GM12878 (cell line): ENCODE data around the gene ACOT12. TPM values are rescaled to one million over a fixed set of nuclear protein-coding genes. Genes with fewer than 3 reads are reported as not detected.

Experiments used
- ATAC-seq: fragments of 200-7000 bp; cut with Tn5 transposase; 3 replicates; pipeline ENCODE4 v1.9.1; 2020; ENCODE audit warnings: mild to moderate bottlenecking, moderate library complexity
- BruUV-seq: library from RNA; stranded (reverse); fragments of 400-500 nt; replicated peaks from 2 replicates; lab custom pipeline; 2021; lab: Mats Ljungman, UMichigan
- CTCF ChIA-PET: fragments of 300-600 bp; sonication (Branson Sonifier 250); formaldehyde crosslinking; extraction: SDS; loops from one replicate; lab custom pipeline; 2021; ENCODE audit warnings: inconsistent platforms; lab: Yijun Ruan, JAX
- POLR2A ChIA-PET: fragments of 350-600 bp; formaldehyde crosslinking; extraction: SDS; loops from one replicate; lab custom pipeline; 2021; ENCODE audit warnings: inconsistent platforms; lab: Charles Lee
- RAD21 ChIA-PET: fragments of 300-600 bp; sonication (Branson Sonifier 250); formaldehyde crosslinking; loops from one replicate; lab custom pipeline; 2023; ENCODE audit warnings: antibody characterized with exemption; ENCODE audit not compliant: unreplicated experiment; lab: Charles Lee
- SMC1A ChIA-PET: fragments of 300-600 bp; sonication (Branson Sonifier 250); formaldehyde crosslinking; loops from one replicate; lab custom pipeline; 2023; ENCODE audit not compliant: unreplicated experiment, uncharacterized antibody; lab: Charles Lee
- DNase-seq: peaks from one replicate; pipeline ENCODE4 v3.0.0-alpha.2; 2011; ENCODE audit warnings: low read depth, low spot score
- FAIRE-seq: peaks from 3 replicates; lab custom pipeline; 2011; peaks lifted over from hg19 to GRCh38; lab: Jason Lieb, UNC
- H2AFZ ChIP-seq: 2 replicates; pipeline ENCODE4 v1.6.0; 2011; ENCODE audit warnings: low read depth, low read length, control low read depth; ENCODE audit not compliant: control insufficient read depth
- H3K27ac ChIP-seq: 2 replicates; pipeline ENCODE4 v1.5.1; 2011; ENCODE audit warnings: control low read depth; ENCODE audit not compliant: control insufficient read depth, insufficient read depth
- H3K27me3 ChIP-seq, 2 experiments: replicated peaks in 1 of 2; 2 replicates each; pipeline versions ENCODE4 v1.6.0 to v1.6.1; 2011; ENCODE audit warnings: low read length in 1 of 2; ENCODE audit not compliant: control insufficient read depth in 2 of 2, insufficient read depth in 2 of 2
- H3K36me3 ChIP-seq, 2 experiments: 2 replicates each; pipeline ENCODE4 v1.5.1; 2011; ENCODE audit warnings: low read length in 1 of 2; ENCODE audit not compliant: control insufficient read depth in 2 of 2, insufficient read depth in 2 of 2
- H3K4me1 ChIP-seq: 2 replicates; pipeline ENCODE4 v1.6.1; 2011; ENCODE audit warnings: mild to moderate bottlenecking, low read length, moderate library complexity, mixed read lengths; ENCODE audit not compliant: control insufficient read depth, insufficient read depth
- H3K4me2 ChIP-seq: 2 replicates; pipeline ENCODE4 v1.6.0; 2011; ENCODE audit warnings: control low read depth; ENCODE audit not compliant: control insufficient read depth, insufficient read depth
- H3K4me3 ChIP-seq: fragments of 200-600 bp; sonication (generic); 2 replicates; pipeline ENCODE4 v1.5.1; 2016
- H3K79me2 ChIP-seq: 2 replicates; pipeline ENCODE4 v1.6.0; 2011; ENCODE audit warnings: low read length; ENCODE audit not compliant: control insufficient read depth, insufficient read depth
- H3K9ac ChIP-seq: 2 replicates; pipeline ENCODE4 v1.8.0; 2011; ENCODE audit warnings: low read length, control low read depth, mixed read lengths; ENCODE audit not compliant: control insufficient read depth, insufficient read depth
- H3K9me3 ChIP-seq: replicated peaks from 3 replicates; pipeline ENCODE4 v1.5.1; 2011; ENCODE audit warnings: mild to moderate bottlenecking, low read length; ENCODE audit not compliant: control insufficient read depth, insufficient read depth
- H4K20me1 ChIP-seq: 2 replicates; pipeline ENCODE4 v1.6.0; 2011; ENCODE audit not compliant: control insufficient read depth, insufficient read depth
- CREB1 ChIP-seq: IDR thresholded peaks from 2 replicates; pipeline ENCODE4 v1.6.1; 2012; ENCODE audit warnings: low read depth, mild to moderate bottlenecking, inconsistent platforms
- RB1 ChIP-seq: fragments of 450-650 bp; formaldehyde crosslinking; IDR thresholded peaks from 2 replicates; pipeline ENCODE4 v1.6.1; 2017; ENCODE audit warnings: mild to moderate bottlenecking, borderline replicate concordance
- SIX5 ChIP-seq: IDR thresholded peaks from 2 replicates; pipeline ENCODE4 v1.6.1; 2011; ENCODE audit warnings: mild to moderate bottlenecking, low read depth, low read length, moderate library complexity; ENCODE audit not compliant: severe bottlenecking
- STAT1 ChIP-seq: fragments of 450-650 bp; conservative IDR thresholded peaks from 2 replicates; pipeline ENCODE4 v1.6.1; 2014; ENCODE audit warnings: antibody characterized with exemption, mild to moderate bottlenecking
- WGBS: methylation state at CpG from one replicate; pipeline ENCODE4 v1.1.6; 2016; ENCODE audit warnings: low lambda C conversion rate; ENCODE audit not compliant: insufficient replicate concordance, insufficient coverage; ENCODE audit errors: missing lambda C conversion rate; 5-methylcytosine and 5-hydroxymethylcytosine counted together
- in situ Hi-C: fragments of 300-500 bp; cut with MboI; formaldehyde crosslinking; loops from 9 replicates; pipeline ENCODE4 v1.14.3; 2018; ENCODE audit warnings: mixed read lengths
- intact Hi-C: fragments of 100-400 bp; cut with micrococcal nuclease; formaldehyde crosslinking; loops from one replicate; pipeline ENCODE4 v1.14.2; 2022; ENCODE audit not compliant: unreplicated experiment
- polyA plus RNA-seq, 11 experiments: library from polyadenylated mRNA; depleted of rRNA in 4 of 11; unstranded in 6 of 11; stranded (reverse) in 5 of 11; fragments of >200 nt; fragmentation: Nextera tagmentation in 4 of 11; fragmentation: Illumina TruSeq in 1 of 11; extraction: Ambion mirVana in 4 of 11; extraction: Trizol in 1 of 11; gene quantifications; 1 replicate in 1 of 11; 2 replicates in 10 of 11; pipeline versions ENCODE4 v1.2.1 to v1.2.3, GENCODE V29; 2011 to 2016; ENCODE audit warnings: inconsistent platforms in 2 of 11, missing spikeins in 2 of 11, low read depth in 1 of 11
- total RNA-seq, 4 experiments: library from RNA; depleted of rRNA in 3 of 4; stranded (reverse); fragments of >200 nt in 3 of 4; fragmentation: Illumina TruSeq in 1 of 4; extraction: Trizol in 1 of 4; gene quantifications; 2 replicates each; pipeline versions ENCODE4 v1.2.1 to v1.2.3, GENCODE V29; 2013 to 2021
- TF ChIP-seq, protein P1 (sequence below): fragments of 450-650 bp; IDR thresholded peaks from 2 replicates; pipeline ENCODE4 v1.6.1; 2017; ENCODE audit warnings: mild to moderate bottlenecking, low read depth, inconsistent platforms; ENCODE audit not compliant: poor library complexity, severe bottlenecking
- TF ChIP-seq, protein P2 (sequence below): fragments of 450-650 bp; IDR thresholded peaks from 2 replicates; pipeline ENCODE4 v1.6.1; 2017; ENCODE audit warnings: antibody characterized with exemption, mild to moderate bottlenecking, moderate library complexity
- TF ChIP-seq, protein P3 (sequence below): fragments of 450-650 bp; IDR thresholded peaks from 2 replicates; pipeline ENCODE4 v1.6.1; 2017; ENCODE audit warnings: mild to moderate bottlenecking

Gene ACOT12
- total and polyA plus RNA-seq, 10 of the 15 experiments (the other 5 are each of a cell fraction or from before 2014, with no cell fraction given) = 0.08 TPM; not detected in 9

DNA sequence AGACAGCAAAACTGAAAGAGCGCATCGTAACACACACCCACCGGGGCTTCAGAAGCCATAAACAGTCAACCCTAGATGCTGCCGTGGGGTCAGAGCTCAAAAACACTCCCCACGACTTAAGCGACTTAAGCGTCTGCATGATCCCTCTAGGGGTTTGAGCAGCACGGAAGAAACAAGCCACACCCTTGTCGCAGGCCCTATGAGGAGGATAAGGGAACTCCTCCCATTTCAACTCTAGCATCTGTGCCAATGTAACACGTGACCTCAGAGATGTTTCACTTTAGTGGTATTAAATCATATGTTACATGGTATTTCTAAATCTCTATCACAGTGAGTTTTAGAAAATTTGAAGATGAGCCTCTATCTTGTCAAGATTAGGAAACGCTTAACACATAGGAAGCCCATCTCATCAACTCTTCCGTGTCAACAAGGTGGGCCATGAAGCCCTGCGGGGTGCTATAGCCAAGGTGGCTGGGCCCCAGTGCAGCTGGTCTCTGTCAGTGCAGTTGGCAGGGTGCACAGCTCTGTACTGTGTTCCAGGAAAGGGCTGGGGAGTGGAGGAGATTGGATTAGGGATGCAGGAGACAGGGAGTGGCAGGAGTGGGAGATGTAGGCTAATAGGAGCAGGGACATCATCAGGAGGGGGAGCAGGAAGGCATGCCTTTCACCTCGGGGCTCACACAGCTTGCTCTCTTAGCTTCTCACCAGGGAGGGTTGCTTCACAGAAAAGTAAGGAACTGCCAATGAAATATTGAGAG, 59.5 kb downstream of the ACOT12 start:
- ChIA-PET POLR2A (no interaction called here), CTCF (no interaction called here), RAD21 (no interaction called here), SMC1A (no interaction called here)
- H3K9ac ChIP-seq = no peak overlapping the region
- H2AFZ ChIP-seq = no peak overlapping the region
- in situ Hi-C loops (no loop called here), intact Hi-C loops (no loop called here)
- ATAC-seq = no peak
- no peaks in the 10 kb centered on the region for H3K79me2 ChIP-seq
- H3K36me3 ChIP-seq = no peaks in the 10 kb centered on the region
- H3K4me2 ChIP-seq = no peak overlapping the region
- 39% methylated on average over 14 of the region's 14 CpGs for WGBS
- no peaks in the 10 kb centered on the region for H3K27me3 ChIP-seq
- FAIRE-seq = no peak
- DNase-seq = no peak
- TF ChIP-seq, protein P1, sequence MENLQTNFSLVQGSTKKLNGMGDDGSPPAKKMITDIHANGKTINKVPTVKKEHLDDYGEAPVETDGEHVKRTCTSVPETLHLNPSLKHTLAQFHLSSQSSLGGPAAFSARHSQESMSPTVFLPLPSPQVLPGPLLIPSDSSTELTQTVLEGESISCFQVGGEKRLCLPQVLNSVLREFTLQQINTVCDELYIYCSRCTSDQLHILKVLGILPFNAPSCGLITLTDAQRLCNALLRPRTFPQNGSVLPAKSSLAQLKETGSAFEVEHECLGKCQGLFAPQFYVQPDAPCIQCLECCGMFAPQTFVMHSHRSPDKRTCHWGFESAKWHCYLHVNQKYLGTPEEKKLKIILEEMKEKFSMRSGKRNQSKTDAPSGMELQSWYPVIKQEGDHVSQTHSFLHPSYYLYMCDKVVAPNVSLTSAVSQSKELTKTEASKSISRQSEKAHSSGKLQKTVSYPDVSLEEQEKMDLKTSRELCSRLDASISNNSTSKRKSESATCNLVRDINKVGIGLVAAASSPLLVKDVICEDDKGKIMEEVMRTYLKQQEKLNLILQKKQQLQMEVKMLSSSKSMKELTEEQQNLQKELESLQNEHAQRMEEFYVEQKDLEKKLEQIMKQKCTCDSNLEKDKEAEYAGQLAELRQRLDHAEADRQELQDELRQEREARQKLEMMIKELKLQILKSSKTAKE = no peak
- no peak for TF ChIP-seq SIX5
- TF ChIP-seq, protein P2, sequence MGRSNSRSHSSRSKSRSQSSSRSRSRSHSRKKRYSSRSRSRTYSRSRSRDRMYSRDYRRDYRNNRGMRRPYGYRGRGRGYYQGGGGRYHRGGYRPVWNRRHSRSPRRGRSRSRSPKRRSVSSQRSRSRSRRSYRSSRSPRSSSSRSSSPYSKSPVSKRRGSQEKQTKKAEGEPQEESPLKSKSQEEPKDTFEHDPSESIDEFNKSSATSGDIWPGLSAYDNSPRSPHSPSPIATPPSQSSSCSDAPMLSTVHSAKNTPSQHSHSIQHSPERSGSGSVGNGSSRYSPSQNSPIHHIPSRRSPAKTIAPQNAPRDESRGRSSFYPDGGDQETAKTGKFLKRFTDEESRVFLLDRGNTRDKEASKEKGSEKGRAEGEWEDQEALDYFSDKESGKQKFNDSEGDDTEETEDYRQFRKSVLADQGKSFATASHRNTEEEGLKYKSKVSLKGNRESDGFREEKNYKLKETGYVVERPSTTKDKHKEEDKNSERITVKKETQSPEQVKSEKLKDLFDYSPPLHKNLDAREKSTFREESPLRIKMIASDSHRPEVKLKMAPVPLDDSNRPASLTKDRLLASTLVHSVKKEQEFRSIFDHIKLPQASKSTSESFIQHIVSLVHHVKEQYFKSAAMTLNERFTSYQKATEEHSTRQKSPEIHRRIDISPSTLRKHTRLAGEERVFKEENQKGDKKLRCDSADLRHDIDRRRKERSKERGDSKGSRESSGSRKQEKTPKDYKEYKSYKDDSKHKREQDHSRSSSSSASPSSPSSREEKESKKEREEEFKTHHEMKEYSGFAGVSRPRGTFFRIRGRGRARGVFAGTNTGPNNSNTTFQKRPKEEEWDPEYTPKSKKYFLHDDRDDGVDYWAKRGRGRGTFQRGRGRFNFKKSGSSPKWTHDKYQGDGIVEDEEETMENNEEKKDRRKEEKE = no peak
- no peak for TF ChIP-seq RB1
- TF ChIP-seq STAT1 = no peak
- TF ChIP-seq CREB1 = no peak
- TF ChIP-seq, protein P3, sequence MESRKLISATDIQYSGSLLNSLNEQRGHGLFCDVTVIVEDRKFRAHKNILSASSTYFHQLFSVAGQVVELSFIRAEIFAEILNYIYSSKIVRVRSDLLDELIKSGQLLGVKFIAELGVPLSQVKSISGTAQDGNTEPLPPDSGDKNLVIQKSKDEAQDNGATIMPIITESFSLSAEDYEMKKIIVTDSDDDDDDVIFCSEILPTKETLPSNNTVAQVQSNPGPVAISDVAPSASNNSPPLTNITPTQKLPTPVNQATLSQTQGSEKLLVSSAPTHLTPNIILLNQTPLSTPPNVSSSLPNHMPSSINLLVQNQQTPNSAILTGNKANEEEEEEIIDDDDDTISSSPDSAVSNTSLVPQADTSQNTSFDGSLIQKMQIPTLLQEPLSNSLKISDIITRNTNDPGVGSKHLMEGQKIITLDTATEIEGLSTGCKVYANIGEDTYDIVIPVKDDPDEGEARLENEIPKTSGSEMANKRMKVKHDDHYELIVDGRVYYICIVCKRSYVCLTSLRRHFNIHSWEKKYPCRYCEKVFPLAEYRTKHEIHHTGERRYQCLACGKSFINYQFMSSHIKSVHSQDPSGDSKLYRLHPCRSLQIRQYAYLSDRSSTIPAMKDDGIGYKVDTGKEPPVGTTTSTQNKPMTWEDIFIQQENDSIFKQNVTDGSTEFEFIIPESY = no peak
- no peak overlapping the region for H3K27ac ChIP-seq
- no peaks in the 10 kb centered on the region for H3K4me1 ChIP-seq
- H4K20me1 ChIP-seq = no peaks in the 10 kb centered on the region
- H3K9me3 ChIP-seq = no peaks in the 10 kb centered on the region; the same call in 2 of the 3 replicates
- H3K4me3 ChIP-seq = no peak overlapping the region
- BruUV-seq = no TSS peak
